CD4-positive, alpha-beta T cell (primary cell): ENCODE data around the gene CCL25. TPM values are rescaled to one million over a fixed set of nuclear protein-coding genes. Genes with fewer than 3 reads are reported as not detected.

Source experiments
- ATAC-seq: fragments of 200-7000 bp; cut with Tn5 transposase; one replicate; pipeline ENCODE4 v1.10.0; 2022; ENCODE audit warnings: mild to moderate bottlenecking; ENCODE audit not compliant: poor library complexity
- CTCF ChIA-PET: fragments of 350-600 bp; sonication (Branson Sonifier 250); formaldehyde crosslinking; loops from one replicate; lab custom pipeline; 2021; ENCODE audit warnings: antibody characterized with exemption, inconsistent platforms; lab: Charles Lee
- POLR2A ChIA-PET: fragments of 350-600 bp; sonication (Branson Sonifier 250); formaldehyde crosslinking; loops from one replicate; lab custom pipeline; 2021; ENCODE audit warnings: antibody characterized with exemption, inconsistent platforms; lab: Charles Lee
- DNase-seq, 14 experiments: peaks; one replicate each; pipeline ENCODE4 v3.0.0-alpha.2; 2013 to 2020; ENCODE audit warnings: mixed read lengths in 2 of 14
- H3K27ac ChIP-seq, 2 donors: one replicate each; pipeline versions ENCODE4 v1.5.1 to v1.7.0; 2013; ENCODE audit warnings: low read length in 2 of 2, low read depth in 1 of 2, mild to moderate bottlenecking in 1 of 2
- H3K27me3 ChIP-seq, 2 experiments: 1 replicate in 1 of 2; 2 replicates in 1 of 2; pipeline versions ENCODE4 v1.6.1 to v1.7.0; 2013; ENCODE audit warnings: low read length in 2 of 2, control low read depth in 1 of 2, mild to moderate bottlenecking in 1 of 2, moderate library complexity in 1 of 2; ENCODE audit not compliant: insufficient read depth in 2 of 2, control insufficient read depth in 1 of 2
- H3K36me3 ChIP-seq: one replicate; pipeline ENCODE4 v1.6.1; 2013; ENCODE audit warnings: low read length, control low read depth; ENCODE audit not compliant: insufficient read depth
- H3K4me1 ChIP-seq: one replicate; pipeline ENCODE4 v1.6.1; 2013; ENCODE audit warnings: low read length, control low read depth; ENCODE audit not compliant: insufficient read depth
- H3K4me3 ChIP-seq: one replicate; pipeline ENCODE4 v1.5.1; 2013; ENCODE audit warnings: mild to moderate bottlenecking, low read length, moderate library complexity
- H3K9me3 ChIP-seq, 2 experiments: 1 replicate in 1 of 2; 2 replicates in 1 of 2; pipeline versions ENCODE4 v1.6.1 to v1.7.0; 2013; ENCODE audit warnings: low read length in 2 of 2, mild to moderate bottlenecking in 2 of 2, control low read depth in 1 of 2, moderate library complexity in 1 of 2; ENCODE audit not compliant: control insufficient read depth in 1 of 2, insufficient read depth in 1 of 2
- H3K27ac Mint-ChIP-seq: one replicate; pipeline ENCODE4 v1.8.0; 2020; ENCODE audit warnings: mixed read lengths
- H3K27me3 Mint-ChIP-seq: one replicate; pipeline ENCODE4 v1.8.0; 2021; ENCODE audit warnings: mixed read lengths
- H3K36me3 Mint-ChIP-seq: one replicate; pipeline ENCODE4 v1.8.0; 2021; ENCODE audit warnings: low read depth, mixed read lengths
- H3K4me1 Mint-ChIP-seq: one replicate; pipeline ENCODE4 v1.8.0; 2021; ENCODE audit warnings: low read depth, mixed read lengths
- H3K4me3 Mint-ChIP-seq: one replicate; pipeline ENCODE4 v1.8.0; 2020; ENCODE audit warnings: mild to moderate bottlenecking, mixed read lengths
- H3K9me3 Mint-ChIP-seq: one replicate; pipeline ENCODE4 v1.8.0; 2020; ENCODE audit warnings: mixed read lengths
- intact Hi-C, 2 experiments: fragments of 100-400 bp; cut with DNase I in 1 of 2; cut with micrococcal nuclease in 1 of 2; formaldehyde crosslinking; loops; one replicate each; pipeline versions ENCODE4 v1.15.1 to v1.9.0; 2023 to 2025; cut with DNase I, micrococcal nuclease
- total RNA-seq, 174 experiments: library from RNA in 2 of 174; stranded (reverse) in 2 of 174; gene quantifications; one replicate each; pipeline ENCODE4 v1.2.3 and lab custom pipeline; 2021 to 2026
- TF ChIP-seq, protein P1 (sequence below): fragments of 200-600 bp; IDR thresholded peaks from one replicate; pipeline ENCODE4 v1.8.0; 2022; ENCODE audit warnings: antibody characterized with exemption, mild to moderate bottlenecking

Gene CCL25
- total RNA-seq, 2 experiments from 2014 or later = not detected

DNA sequence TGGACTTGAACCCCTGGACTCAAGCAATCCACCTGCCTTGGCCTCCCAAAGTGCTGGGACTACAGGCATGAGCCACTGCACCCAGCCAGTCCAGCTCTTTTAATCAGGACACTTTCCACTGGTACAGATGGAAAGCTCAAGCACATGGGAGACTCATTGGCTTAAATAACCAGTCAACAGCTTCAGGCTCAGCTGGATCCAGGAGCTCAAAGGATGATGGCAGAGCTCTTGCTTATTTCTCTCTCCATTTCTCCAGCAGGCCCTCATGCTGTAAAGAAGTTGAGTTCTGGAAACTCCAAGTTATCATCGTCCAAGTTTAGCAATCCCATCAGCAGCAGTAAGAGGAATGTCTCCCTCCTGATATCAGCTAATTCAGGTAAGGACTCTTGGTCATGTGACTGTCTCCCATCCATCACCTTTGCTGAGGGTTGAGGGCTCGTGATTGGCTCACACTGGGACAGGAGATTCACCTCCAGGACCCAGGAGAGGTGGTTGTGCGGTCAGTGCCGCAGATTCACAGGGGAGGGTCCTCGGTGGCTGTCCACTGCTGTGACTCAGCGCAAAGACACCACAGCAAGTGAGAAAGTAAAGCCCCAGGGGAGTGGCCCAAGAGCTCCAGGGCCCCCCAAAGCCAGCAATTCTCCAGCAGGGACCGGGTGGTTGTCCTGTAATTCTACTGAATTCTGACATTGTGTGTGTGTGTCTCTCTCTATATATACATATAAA lies 5.1 kb downstream of the CCL25 start:
- Mint-ChIP-seq H3K4me1 (no peaks in the 10 kb centered on the region), H3K27ac (no peak overlapping the region), H3K36me3 (no peaks in the 10 kb centered on the region), H3K9me3 (no peaks in the 10 kb centered on the region), H3K27me3 (no peaks in the 10 kb centered on the region), H3K4me3 (no peak overlapping the region)
- no peaks in the 10 kb centered on the region for H3K4me1 ChIP-seq
- no peaks in the 10 kb centered on the region for H3K9me3 ChIP-seq
- ATAC-seq (no peak), DNase-seq (no peak)
- H3K27me3 ChIP-seq = no peaks in the 10 kb centered on the region
- CTCF ChIA-PET = no interaction called here
- TF ChIP-seq, protein P1, sequence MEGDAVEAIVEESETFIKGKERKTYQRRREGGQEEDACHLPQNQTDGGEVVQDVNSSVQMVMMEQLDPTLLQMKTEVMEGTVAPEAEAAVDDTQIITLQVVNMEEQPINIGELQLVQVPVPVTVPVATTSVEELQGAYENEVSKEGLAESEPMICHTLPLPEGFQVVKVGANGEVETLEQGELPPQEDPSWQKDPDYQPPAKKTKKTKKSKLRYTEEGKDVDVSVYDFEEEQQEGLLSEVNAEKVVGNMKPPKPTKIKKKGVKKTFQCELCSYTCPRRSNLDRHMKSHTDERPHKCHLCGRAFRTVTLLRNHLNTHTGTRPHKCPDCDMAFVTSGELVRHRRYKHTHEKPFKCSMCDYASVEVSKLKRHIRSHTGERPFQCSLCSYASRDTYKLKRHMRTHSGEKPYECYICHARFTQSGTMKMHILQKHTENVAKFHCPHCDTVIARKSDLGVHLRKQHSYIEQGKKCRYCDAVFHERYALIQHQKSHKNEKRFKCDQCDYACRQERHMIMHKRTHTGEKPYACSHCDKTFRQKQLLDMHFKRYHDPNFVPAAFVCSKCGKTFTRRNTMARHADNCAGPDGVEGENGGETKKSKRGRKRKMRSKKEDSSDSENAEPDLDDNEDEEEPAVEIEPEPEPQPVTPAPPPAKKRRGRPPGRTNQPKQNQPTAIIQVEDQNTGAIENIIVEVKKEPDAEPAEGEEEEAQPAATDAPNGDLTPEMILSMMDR = no peak
- H3K36me3 ChIP-seq = no peaks in the 10 kb centered on the region
- no peak overlapping the region for H3K4me3 ChIP-seq
- intact Hi-C loops = no loop called here
- H3K27ac ChIP-seq = no peak overlapping the region
- POLR2A ChIA-PET = no interaction called here

DNA sequence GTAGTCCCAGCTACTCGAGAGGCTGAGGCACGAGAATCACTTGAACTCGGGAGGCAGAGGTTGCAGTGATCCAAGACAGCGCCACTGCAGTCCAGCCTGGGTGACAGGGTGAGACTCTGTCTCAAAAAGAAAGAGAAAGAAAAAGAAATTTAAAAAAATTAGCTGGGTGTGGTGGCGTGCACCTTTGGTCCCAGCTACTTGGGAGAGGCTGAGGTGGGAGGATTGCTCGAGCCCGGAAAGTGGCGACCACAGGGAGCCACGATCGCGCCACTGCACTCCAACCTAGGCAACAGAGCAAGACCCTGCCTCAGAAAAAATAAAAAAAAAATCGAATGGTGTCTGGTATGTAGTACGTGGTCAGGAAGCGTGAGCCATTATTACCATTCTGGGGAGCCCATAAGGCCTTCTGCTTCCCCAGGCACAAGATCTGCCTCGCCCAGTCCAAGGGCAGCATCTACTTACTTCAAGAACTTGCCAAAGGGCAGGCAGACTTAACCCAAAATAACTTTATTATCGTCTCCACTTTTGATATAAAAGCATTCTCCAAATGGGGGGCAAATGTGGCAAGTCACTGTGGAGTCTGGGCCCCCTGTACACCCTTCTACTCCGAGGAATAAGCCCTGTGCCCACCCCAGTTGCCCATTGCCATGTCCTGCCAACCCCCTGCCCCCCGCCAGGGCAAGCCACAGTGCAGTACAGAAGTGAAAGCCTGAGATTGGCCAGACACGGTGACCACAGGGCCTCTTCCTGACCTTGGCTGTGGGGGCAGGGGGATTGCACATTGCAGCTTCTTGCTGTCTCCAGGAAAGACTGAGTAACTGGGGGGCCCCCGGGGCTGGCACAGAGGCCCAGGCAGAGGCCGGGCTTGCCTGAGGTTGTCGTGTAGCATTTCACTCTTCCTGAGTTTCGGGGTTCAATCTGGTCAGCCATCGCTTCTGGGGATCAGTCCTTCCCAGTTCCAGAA lies 12.6 kb downstream of the CCL25 start:
- Histone ChIP-seq H3K27ac (no peak overlapping the region), H3K36me3 (no peaks in the 10 kb centered on the region), H3K27me3 (peaks cover 0 to 2% of the 10 kb centered on the region in 2 experiments), H3K9me3 (peaks cover 11 to 15% of the 10 kb centered on the region in 2 experiments), H3K4me3 (no peak overlapping the region), H3K4me1 (no peaks in the 10 kb centered on the region)
- CTCF ChIA-PET = no interaction called here
- no peak overlapping the region for H3K27ac Mint-ChIP-seq
- POLR2A ChIA-PET = no interaction called here
- TF ChIP-seq, protein P1 = no peak
- no peaks in the 10 kb centered on the region for H3K36me3 Mint-ChIP-seq
- ATAC-seq = no peak
- no peak overlapping the region for H3K4me3 Mint-ChIP-seq
- H3K9me3 Mint-ChIP-seq = peaks cover 4% of the 10 kb centered on the region
- H3K27me3 Mint-ChIP-seq = peaks cover 2% of the 10 kb centered on the region
- intact Hi-C loops = no loop called here
- DNase-seq = no peak
- H3K4me1 Mint-ChIP-seq = no peaks in the 10 kb centered on the region

DNA sequence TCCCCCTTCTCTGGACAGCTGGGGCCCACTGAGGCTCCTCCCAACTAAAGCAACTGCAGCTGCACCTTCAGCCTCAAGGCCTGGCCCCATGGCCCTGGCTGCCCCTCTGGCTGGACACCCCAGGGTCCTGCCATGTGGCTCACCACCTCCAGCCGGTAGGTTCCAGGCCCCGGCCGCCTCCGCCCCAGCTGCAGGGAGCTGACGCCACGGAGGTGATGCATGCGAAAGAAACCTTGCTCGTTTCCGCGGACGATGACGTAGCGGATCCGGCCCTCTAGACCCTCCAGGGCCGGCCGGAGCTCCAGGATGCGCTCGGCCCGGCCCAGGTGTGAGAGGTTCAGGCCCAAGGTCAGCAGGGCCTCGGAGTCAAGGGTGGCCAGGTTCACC lies 13.3 kb downstream of the CCL25 start:
- peaks cover 16 to 21% of the 10 kb centered on the region in 2 experiments for H3K9me3 ChIP-seq
- Mint-ChIP-seq H3K9me3 (peaks cover 7% of the 10 kb centered on the region), H3K27ac (no peak overlapping the region), H3K36me3 (no peaks in the 10 kb centered on the region), H3K4me1 (no peaks in the 10 kb centered on the region), H3K4me3 (no peak overlapping the region), H3K27me3 (peaks cover 4% of the 10 kb centered on the region)
- H3K36me3 ChIP-seq = no peaks in the 10 kb centered on the region
- no peak overlapping the region for H3K27ac ChIP-seq
- TF ChIP-seq, protein P1 = no peak
- no peak overlapping the region for H3K4me3 ChIP-seq
- ChIA-PET POLR2A (no interaction called here), CTCF (no interaction called here)
- DNase-seq (no peak), ATAC-seq (no peak)
- H3K4me1 ChIP-seq = no peaks in the 10 kb centered on the region
- peaks cover 0 to 2% of the 10 kb centered on the region in 2 experiments for H3K27me3 ChIP-seq
- intact Hi-C loops = no loop called here
